Ovary (tissue), 9 donors: ENCODE measurements around the gene TMEM235. TPM values are rescaled to one million over a fixed set of nuclear protein-coding genes. Genes with fewer than 3 reads are reported as not detected.

Experiments used
- DNase-seq, 5 donors: peaks; one replicate each; pipeline ENCODE4 v3.0.0-alpha.2; 2019 to 2020
- H3K27ac ChIP-seq, 2 donors: fragments of 200-600 bp; one replicate each; pipeline versions ENCODE4 v1.5.1 to v1.8.0; 2019 to 2022
- H3K27me3 ChIP-seq: fragments of 200-600 bp; one replicate; pipeline ENCODE4 v1.8.0; 2022
- H3K36me3 ChIP-seq: fragments of 200-600 bp; sonication (generic); one replicate; pipeline ENCODE4 v1.5.1; 2019
- H3K4me1 ChIP-seq: one replicate; pipeline ENCODE4 v1.8.1; 2013; ENCODE audit warnings: mild to moderate bottlenecking, moderate library complexity; ENCODE audit not compliant: insufficient read depth
- H3K4me3 ChIP-seq: fragments of 200-600 bp; sonication (generic); one replicate; pipeline ENCODE4 v1.5.1; 2017
- H3K9me3 ChIP-seq, 2 donors: fragments of 200-600 bp in 1 of 2; sonication (generic) in 1 of 2; one replicate each; pipeline versions ENCODE4 v1.5.1 to v1.8.1; 2013 to 2019; ENCODE audit warnings: mild to moderate bottlenecking in 1 of 2, moderate library complexity in 1 of 2
- CTCF ChIP-seq, 3 donors: fragments of 450-650 bp in 2 of 3; fragments of 200-600 bp in 1 of 3; IDR thresholded peaks; one replicate each; pipeline versions ENCODE4 v1.5.1 to v1.8.0; 2016 to 2022; ENCODE audit warnings: antibody characterized with exemption in 3 of 3, mild to moderate bottlenecking in 1 of 3
- EP300 ChIP-seq: sonication (generic); formaldehyde crosslinking; IDR thresholded peaks from one replicate; pipeline ENCODE4 v1.6.1; 2017; ENCODE audit warnings: antibody characterized with exemption
- POLR2A ChIP-seq: fragments of 450-650 bp; IDR thresholded peaks from one replicate; pipeline ENCODE4 v1.6.1; 2017; ENCODE audit warnings: antibody characterized with exemption, mild to moderate bottlenecking, moderate library complexity
- WGBS, 3 donors: extraction: QIAGEN DNeasy Blood & Tissue Kit in 1 of 3; methylation state at CpG; one replicate each; pipeline versions ENCODE4 v1.1.5 to v1.1.7; 2013 to 2017; 5-methylcytosine and 5-hydroxymethylcytosine counted together
- intact Hi-C, 4 donors: fragments of 100-400 bp; cut with DNase I; formaldehyde crosslinking; loops; one replicate each; pipeline versions ENCODE4 v1.11.0 to v1.15.1; 2022 to 2023
- polyA plus RNA-seq, 2 donors: library from polyadenylated mRNA; stranded (reverse); fragments of 200-250 nt in 1 of 2; fragments of 350-450 nt in 1 of 2; fragmentation: Illumina TruSeq in 1 of 2; extraction: RNeasy Lipid Tissue Mini Kit (QIAGEN cat#74804) in 1 of 2; gene quantifications; one replicate each; pipeline ENCODE4 v1.2.3, GENCODE V29; 2013 to 2014
- total RNA-seq, 7 donors: library from RNA; depleted of rRNA in 2 of 7; stranded (reverse); fragments of >200 nt in 2 of 7; fragmentation: NEBNext Ultra II Directional in 3 of 7; extraction: Animal tissue kit (Norgen Biotek cat#: 25700) in 3 of 7; gene quantifications; one replicate each; pipeline versions ENCODE4 v1.1.0 to v1.2.4, GENCODE V29; 2016 to 2023
- donor health status: DM: no; HTN: no; CAD: no; lungs with moderate emphysema.
- donor health status: DM: no; HTN: no; CAD: no.
- donor health status: Bipolar disorder and iron deficiency.
- donor health status: DM: yes; HTN: yes; CAD: no.
- donor health status: DM: no; HTN: no; CAD: no.
- donor health status: DM: yes; HTN: yes; CAD: no.

The TMEM235 gene
- total and polyA plus RNA-seq, 9 donors, result 0.07 TPM; not detected in 8

GRCh38 chr17:78242024-78242742 is 10.8 kb downstream of the TMEM235 start:
- TF ChIP-seq POLR2A (no peak), CTCF (IDR thresholded peaks at IDR 0.05) (no peak), EP300 (no peak)
- WGBS, 3 donors, result 69 to 73% (median 69%) methylated on average over 19 to 21 of the region's 21 CpGs
- no peak overlapping the region for H3K27ac ChIP-seq
- peaks cover 7% of the 10 kb centered on the region for H3K4me1 ChIP-seq
- intact Hi-C loops, result no loop called here
- H3K27me3 ChIP-seq, result no peaks in the 10 kb centered on the region
- no peak overlapping the region for H3K4me3 ChIP-seq
- peak in 1 of 5 donors; percentile 35 for DNase-seq
- H3K36me3 ChIP-seq, result no peaks in the 10 kb centered on the region
- no peaks in the 10 kb centered on the region for H3K9me3 ChIP-seq

- Histone ChIP-seq H3K27ac (no peak overlapping the region), H3K4me3 (no peak overlapping the region), H3K4me1 (no peaks in the 10 kb centered on the region), H3K36me3 (no peaks in the 10 kb centered on the region), H3K27me3 (no peaks in the 10 kb centered on the region), H3K9me3 (no peaks in the 10 kb centered on the region)
- intact Hi-C loops, result no loop called here
- 64 to 72% (median 70%) methylated on average over 8 of the region's 8 CpGs for WGBS, 3 donors
- no peak for DNase-seq
- no peak for TF ChIP-seq POLR2A
- no peak for TF ChIP-seq EP300
These were observed 15.9 kb downstream of the TMEM235 start for GRCh38 chr17:78247304-78247703.

- no peaks in the 10 kb centered on the region for H3K4me1 ChIP-seq
- no peak overlapping the region for H3K4me3 ChIP-seq
- intact Hi-C loops, result no loop called here
- no peaks in the 10 kb centered on the region for H3K27me3 ChIP-seq
- DNase-seq, result no peak
- H3K27ac ChIP-seq, result no peak overlapping the region
- 74 to 85% (median 77%) methylated on average over 30 of the region's 30 CpGs for WGBS, 3 donors
- H3K36me3 ChIP-seq, result no peaks in the 10 kb centered on the region
- H3K9me3 ChIP-seq, result no peaks in the 10 kb centered on the region
- no peak for TF ChIP-seq EP300
- no peak for TF ChIP-seq CTCF (IDR thresholded peaks at IDR 0.05)
- no peak for TF ChIP-seq POLR2A
These were observed 16.9 kb downstream of the TMEM235 start for GRCh38 chr17:78248051-78248914.

- Histone ChIP-seq H3K27me3 (no peaks in the 10 kb centered on the region), H3K4me1 (no peaks in the 10 kb centered on the region), H3K27ac (no peak overlapping the region), H3K9me3 (no peaks in the 10 kb centered on the region), H3K4me3 (no peak overlapping the region), H3K36me3 (no peaks in the 10 kb centered on the region)
- DNase-seq, result no peak
- intact Hi-C loops, result no loop called here
- 79 to 84% (median 83%) methylated on average over 16 of the region's 16 CpGs for WGBS, 3 donors
- no peak for TF ChIP-seq CTCF (IDR thresholded peaks at IDR 0.05)
- no peak for TF ChIP-seq POLR2A
- no peak for TF ChIP-seq EP300
These were observed 17.8 kb downstream of the TMEM235 start for GRCh38 chr17:78249074-78249817.
